ENCODE measurements around the gene POU6F1.

POU6F1 gene

GRCh38 chr12:51147309-51147708 is 70.6 kb downstream of the POU6F1 start:
- no peak for DNase-seq

DNA sequence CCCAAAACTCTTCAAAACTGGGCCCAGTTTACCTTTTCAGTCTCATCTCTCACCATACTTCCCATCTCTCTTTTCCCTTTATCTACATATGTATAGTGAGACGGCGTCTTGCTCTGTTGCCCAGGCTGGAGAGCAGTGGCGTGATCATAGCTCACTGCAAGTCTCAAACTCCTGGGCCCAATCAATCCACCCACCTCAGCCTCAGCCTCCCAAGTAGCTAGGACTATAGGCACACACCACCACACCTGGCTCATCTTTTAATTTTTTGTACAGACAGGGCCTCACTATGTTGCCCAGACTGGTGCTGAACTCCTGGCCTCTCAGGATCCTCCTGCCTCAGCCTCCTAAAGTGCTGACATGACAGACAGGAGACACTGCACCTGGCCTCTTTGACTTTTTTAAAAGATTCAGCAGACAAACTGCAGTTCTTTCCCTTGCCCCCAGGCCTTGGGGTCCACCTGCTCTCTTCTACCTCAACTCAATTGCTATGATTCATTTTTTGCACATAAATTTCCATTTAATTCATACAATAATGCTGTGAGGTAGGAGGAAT is 78.5 kb downstream of the POU6F1 start:
- DNase-seq = no peak

Data from NCI-H1436 (cell line).